AG04450 (cell line): ENCODE measurements around the gene ORM1. TPM values are rescaled to one million over a fixed set of nuclear protein-coding genes. Genes with fewer than 3 reads are reported as not detected.
"Not testable (repeated sequence)": the region's sequence is repeated elsewhere in the genome, so short reads cannot be mapped to it uniquely, and the experiment has no call there.

Experiments used
- CTCF ChIA-PET: fragments of 300-600, 350-600 bp; formaldehyde crosslinking; extraction: SDS; loops from one replicate; lab custom pipeline; 2022; ENCODE audit warnings: antibody characterized with exemption, inconsistent platforms; lab: Charles Lee
- POLR2A ChIA-PET: fragments of 350-600 bp; formaldehyde crosslinking; extraction: SDS; loops from one replicate; lab custom pipeline; 2021; ENCODE audit warnings: antibody characterized with exemption, inconsistent platforms; lab: Yijun Ruan, JAX
- DNase-seq: peaks from one replicate; pipeline ENCODE4 v3.0.0-alpha.2; 2011; ENCODE audit warnings: low read depth, low spot score
- H3K27ac ChIP-seq: one replicate; pipeline ENCODE4 v1.5.1; 2012; ENCODE audit warnings: low read depth, low read length, control low read depth
- H3K27me3 ChIP-seq: one replicate; pipeline ENCODE4 v1.6.0; 2012; ENCODE audit warnings: low read length; ENCODE audit not compliant: control insufficient read depth, insufficient read depth
- H3K4me3 ChIP-seq: 2 replicates; pipeline ENCODE4 v1.5.1; 2011; ENCODE audit warnings: mild to moderate bottlenecking, low read depth, low read length, control low read depth
- H3K9me3 ChIP-seq: 2 replicates; pipeline ENCODE4 v1.5.1; 2012; ENCODE audit warnings: low read length; ENCODE audit not compliant: control insufficient read depth, insufficient read depth
- polyA plus RNA-seq: library from polyadenylated mRNA; depleted of rRNA; stranded (reverse); fragments of >200 nt; gene quantifications from 2 replicates; pipeline ENCODE4 v1.2.3, GENCODE V29; 2011
- TF ChIP-seq, protein P1 (sequence below): IDR thresholded peaks from 2 replicates; pipeline ENCODE4 v1.5.1; 2011; ENCODE audit warnings: low read depth, low read length, control low read depth, inconsistent platforms

The ORM1 gene
- polyA plus RNA-seq, 1 experiment: 0.17 TPM

DNA sequence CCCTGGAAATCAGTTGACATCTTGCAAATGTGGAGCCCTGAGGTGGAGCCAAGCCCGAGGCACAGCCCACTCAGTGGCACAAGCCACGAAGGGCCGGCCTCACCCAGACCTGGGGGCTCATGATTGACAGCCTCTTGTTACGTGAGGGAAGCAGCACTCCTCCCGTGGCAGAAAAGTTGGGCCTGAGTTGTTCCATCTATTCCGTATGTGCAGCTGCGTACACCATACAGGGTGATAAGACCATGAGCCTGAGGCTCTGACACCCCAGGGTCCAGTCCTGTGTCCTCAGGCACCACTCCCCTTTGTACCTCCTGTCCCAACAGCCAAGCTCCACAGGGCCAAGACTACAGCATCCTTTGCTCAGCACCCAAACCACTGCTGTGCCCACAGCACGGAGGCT is 4.9 kb downstream of the ORM1 start:
- H3K27ac ChIP-seq: no peak overlapping the region
- POLR2A ChIA-PET: no interaction called here
- TF ChIP-seq, protein P1, sequence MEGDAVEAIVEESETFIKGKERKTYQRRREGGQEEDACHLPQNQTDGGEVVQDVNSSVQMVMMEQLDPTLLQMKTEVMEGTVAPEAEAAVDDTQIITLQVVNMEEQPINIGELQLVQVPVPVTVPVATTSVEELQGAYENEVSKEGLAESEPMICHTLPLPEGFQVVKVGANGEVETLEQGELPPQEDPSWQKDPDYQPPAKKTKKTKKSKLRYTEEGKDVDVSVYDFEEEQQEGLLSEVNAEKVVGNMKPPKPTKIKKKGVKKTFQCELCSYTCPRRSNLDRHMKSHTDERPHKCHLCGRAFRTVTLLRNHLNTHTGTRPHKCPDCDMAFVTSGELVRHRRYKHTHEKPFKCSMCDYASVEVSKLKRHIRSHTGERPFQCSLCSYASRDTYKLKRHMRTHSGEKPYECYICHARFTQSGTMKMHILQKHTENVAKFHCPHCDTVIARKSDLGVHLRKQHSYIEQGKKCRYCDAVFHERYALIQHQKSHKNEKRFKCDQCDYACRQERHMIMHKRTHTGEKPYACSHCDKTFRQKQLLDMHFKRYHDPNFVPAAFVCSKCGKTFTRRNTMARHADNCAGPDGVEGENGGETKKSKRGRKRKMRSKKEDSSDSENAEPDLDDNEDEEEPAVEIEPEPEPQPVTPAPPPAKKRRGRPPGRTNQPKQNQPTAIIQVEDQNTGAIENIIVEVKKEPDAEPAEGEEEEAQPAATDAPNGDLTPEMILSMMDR: no peak
- no peak overlapping the region for H3K4me3 ChIP-seq
- H3K27me3 ChIP-seq: no peaks in the 10 kb centered on the region
- H3K9me3 ChIP-seq: no peaks in the 10 kb centered on the region
- CTCF ChIA-PET: no interaction called here
- DNase-seq: no peak

DNA sequence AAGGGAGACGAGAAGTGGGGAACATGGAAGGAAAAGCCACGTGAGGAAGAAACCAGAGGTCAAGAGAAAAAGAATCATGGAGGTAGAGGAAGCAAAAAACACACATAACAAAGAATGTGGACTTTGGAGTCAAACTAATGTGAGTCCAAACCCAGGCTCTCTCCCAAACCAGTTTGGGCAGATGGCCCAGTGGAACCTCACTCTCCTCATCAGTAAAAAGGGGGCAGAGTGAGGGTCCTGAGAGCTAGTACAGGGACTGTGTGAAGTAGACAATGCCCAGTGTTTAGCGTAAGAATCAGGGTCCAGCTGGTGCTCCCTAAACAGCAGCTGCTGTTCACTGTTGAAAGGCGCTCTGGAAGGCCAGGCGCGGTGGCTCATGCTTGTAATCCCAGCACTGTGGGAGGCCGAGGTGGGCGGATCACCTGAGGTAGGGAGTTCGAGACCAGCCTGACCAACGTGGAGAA is 5.5 kb downstream of the ORM1 start:
- CTCF ChIA-PET, H3K27me3 ChIP-seq, H3K27ac ChIP-seq, H3K4me3 ChIP-seq, DNase-seq, H3K9me3 ChIP-seq, POLR2A ChIA-PET: not testable (repeated sequence)

DNA sequence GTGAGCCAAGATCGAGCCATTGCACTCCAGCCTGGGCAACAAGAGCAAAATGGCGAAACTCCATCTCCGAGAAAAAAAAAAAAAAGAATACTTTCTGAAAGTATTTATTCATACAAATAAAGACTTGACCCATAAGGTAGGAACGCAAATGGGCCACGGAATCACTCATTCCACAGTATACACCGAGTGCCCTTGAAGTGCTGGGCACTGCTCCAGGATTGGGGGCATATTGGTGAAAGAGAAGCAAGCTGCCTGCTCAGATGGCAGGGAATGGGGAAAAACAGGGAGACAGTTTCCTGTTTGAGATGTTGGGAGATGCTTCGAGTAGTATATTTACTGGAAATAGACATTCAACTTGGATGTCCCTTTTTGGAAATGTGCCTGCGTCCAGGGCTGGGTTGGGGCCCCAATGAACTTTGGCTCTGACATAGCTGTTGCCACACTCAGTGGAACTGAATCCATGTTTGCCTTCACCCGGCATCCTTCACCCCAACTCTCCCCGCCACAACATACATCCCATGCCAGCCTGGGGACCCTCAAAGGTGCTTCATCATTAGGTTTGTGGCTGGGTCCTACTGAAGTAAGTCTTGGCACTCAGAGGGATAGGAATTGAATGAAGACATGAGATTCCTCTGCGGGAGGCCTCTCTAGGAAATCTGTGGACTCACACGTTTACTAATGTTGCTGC is 6.2 kb downstream of the ORM1 start:
- H3K27me3 ChIP-seq, CTCF ChIA-PET, H3K4me3 ChIP-seq, H3K9me3 ChIP-seq, DNase-seq, H3K27ac ChIP-seq, POLR2A ChIA-PET: not testable (repeated sequence)

DNA sequence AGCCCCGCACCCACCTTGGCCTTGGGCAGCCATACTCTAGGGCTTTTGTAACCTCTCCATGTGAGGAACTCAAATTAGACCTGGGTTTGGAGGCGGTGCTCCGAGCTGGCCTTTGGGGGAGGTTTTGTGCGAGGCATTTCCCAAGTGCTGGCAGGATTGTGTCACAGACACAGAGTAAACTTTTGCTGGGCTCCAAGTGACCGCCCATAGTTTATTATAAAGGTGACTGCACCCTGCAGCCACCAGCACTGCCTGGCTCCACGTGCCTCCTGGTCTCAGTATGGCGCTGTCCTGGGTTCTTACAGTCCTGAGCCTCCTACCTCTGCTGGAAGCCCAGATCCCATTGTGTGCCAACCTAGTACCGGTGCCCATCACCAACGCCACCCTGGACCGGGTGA is 6.7 kb downstream of the ORM1 start, which contains the start of gene ORM2:
ORM2 (plus strand) TSS at position 245 of the 398 bp plus-strand sequence; CDS start at position 281, 36 bp downstream.
- DNase-seq, POLR2A ChIA-PET, H3K27me3 ChIP-seq, CTCF ChIA-PET, H3K4me3 ChIP-seq, H3K27ac ChIP-seq, H3K9me3 ChIP-seq: not testable (repeated sequence)

DNA sequence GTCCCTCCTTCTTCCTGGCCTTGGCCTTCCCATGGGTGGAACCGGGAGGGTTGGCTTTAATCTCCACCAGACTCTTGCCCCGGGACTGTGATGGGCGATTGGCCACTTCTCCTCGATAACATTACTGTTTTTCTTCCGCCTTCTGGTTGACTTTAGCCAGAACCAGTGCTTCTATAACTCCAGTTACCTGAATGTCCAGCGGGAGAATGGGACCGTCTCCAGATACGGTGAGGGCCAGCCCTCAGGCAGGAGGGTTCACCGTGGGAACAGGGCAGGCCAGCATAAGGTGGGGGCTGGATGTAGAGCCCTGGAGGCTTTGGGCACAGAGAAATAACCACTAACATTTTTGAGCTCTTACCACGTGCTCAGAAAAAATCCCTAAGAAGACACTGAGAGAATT is 7.7 kb downstream of the ORM1 start:
- no peak overlapping the region for H3K27ac ChIP-seq
- ChIA-PET CTCF (no interaction called here), POLR2A (no interaction called here)
- TF ChIP-seq, protein P1: no peak
- H3K4me3 ChIP-seq: no peak overlapping the region
- no peak for DNase-seq
- no peaks in the 10 kb centered on the region for H3K27me3 ChIP-seq
- H3K9me3 ChIP-seq: no peaks in the 10 kb centered on the region

DNA sequence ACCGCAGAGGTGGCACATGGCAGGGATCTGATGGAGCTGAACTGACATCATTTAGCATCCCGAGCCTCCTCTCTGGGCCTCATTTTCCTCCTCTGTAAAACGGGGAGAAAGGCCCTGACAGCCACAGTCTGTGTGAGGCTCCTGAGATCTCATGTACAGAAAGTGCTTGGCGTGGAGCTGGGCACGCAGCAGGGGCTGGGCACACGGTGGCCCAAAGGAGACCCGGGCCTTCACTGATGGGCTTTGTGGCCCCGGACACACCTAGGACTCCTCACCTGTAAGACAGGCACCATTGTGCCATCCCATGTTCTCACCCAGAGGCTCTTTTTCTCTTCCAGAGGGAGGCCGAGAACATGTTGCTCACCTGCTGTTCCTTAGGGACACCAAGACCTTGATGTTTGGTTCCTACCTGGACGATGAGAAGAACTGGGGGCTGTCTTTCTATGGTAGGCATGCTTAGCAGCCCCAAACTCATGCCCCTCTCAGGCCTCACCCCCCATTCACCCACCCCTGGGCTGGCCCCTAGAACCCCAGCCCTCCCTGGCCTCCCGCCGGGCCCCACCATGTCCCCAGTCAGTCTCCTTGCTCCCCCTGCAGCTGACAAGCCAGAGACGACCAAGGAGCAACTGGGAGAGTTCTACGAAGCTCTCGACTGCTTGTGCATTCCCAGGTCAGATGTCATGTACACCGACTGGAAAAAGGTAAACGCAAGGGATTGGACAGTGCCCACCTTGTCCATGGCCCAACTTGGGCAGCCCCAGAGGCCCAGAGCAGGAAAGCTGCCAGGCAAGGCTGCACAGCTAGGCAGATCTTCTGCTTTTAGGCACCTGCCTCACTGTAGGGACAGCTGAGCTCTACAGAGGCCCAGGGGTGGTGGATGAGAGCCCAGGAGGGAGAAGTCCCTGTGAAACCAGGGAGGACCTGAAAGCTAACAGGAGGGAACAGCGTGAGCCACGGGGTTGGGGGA is 8.6 kb downstream of the ORM1 start:
- CTCF ChIA-PET, H3K4me3 ChIP-seq, DNase-seq, POLR2A ChIA-PET, H3K27ac ChIP-seq, H3K9me3 ChIP-seq, H3K27me3 ChIP-seq: not testable (repeated sequence)

DNA sequence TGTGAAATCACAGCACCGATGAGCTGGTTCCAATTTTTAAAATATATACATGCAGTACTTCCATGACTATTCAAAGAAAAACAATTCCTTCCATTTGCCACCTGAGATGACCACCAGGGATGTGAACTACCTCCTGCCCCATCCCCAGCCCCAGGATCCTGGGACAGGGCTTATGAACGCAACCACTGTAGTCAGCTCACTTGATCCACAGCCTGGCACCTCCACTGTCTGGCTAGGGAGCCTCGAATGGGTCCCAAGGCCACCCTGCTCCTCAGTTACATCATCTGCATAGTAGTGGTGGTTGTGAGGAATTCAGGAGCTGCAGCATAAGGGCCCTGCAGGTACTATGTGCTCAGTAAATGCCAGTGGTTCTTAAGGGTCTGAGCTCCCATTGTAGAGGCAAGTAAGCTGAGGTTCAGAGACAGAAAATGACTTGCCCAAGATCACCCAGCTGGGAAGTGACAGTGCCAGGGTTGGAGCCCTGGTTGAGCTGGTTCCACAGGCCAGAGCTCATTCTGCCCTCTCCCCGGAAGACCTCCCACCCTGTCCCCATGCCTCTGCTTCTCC is 9.7 kb downstream of the ORM1 start:
- CTCF ChIA-PET, POLR2A ChIA-PET, DNase-seq, H3K27me3 ChIP-seq, H3K27ac ChIP-seq, H3K9me3 ChIP-seq, H3K4me3 ChIP-seq: not testable (repeated sequence)

DNA sequence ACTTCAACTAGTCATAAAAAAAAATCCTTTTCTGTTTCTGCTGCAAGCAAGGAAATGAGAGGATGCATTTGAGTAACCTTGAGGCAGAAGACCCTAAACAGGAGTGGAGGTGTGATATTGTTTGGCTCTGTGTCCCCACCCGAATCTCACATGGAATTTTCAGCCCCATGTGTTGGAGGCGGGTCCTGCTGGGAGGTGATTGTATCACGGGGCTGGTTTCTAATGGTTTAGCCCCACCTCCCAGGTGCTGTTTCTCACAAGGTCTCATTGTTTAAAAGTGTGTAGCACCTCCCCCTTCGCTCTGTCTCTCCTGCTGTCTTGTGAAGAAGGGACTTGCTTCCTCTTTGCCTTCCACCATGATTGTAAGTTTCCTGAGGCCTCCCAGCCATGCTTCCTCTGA is 10.8 kb downstream of the ORM1 start:
- H3K9me3 ChIP-seq, H3K27me3 ChIP-seq, DNase-seq, CTCF ChIA-PET, H3K4me3 ChIP-seq, H3K27ac ChIP-seq, POLR2A ChIA-PET: not testable (repeated sequence)
